ENCODE results near the gene TMEM151B. TPM values are rescaled to one million over a fixed set of nuclear protein-coding genes. Genes with fewer than 3 reads are reported as not detected.

The TMEM151B gene
- total and polyA plus RNA-seq, 2 donors (not counting 1 experiment from before 2014, with no cell fraction given) = 0.01 to 0.10 TPM

DNA sequence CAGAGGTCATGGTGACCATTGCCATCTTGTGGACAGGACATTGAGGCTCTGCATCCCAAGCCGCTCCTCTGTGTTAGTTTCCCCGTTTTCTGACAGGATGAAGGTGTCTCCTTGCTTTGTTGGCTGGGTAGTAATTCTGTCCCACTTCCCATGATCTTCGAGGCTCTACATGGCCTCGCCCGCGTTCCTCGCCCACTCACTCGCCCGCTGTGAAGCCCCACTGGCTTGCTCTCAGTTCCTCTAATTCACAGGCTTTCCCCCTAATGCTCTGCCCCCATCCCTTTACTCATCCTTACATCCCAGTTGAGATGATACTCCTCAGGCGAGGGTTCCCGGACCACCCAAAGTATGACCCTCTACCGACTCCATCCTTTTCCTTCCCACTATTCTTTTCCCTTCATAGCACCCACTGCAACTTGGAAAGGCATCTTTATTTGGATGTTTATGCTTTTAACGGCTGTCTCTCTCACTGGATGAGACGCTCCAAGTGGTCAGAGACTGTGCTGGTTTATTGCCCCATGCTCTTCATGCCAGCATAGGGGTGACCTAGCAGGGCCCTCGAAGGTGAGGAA lies 12.4 kb upstream of the TMEM151B start:
- ChIA-PET POLR2A (interaction anchor here (1.7 to 4.3 kb wide), 2 partner anchors 11 to 34 kb away, joined by 11 to 87 read pairs; partner anchors contain the start of genes HSP90AB1 and SLC29A1), CTCF (interaction anchor here (1.3 to 5.0 kb wide), 4 partner anchors 10 to 80 kb away, joined by 4 to 68 read pairs (median 18); partner anchors contain the start of genes AARS2 and HSP90AB1)
- peak; percentile 11 for ATAC-seq (ENCODE audit: low read depth)
- WGBS (ENCODE audit: insufficient coverage) = 21% methylated on average over 12 of the region's 15 CpGs
- H3K27ac Mint-ChIP-seq = peak overlapping the region; percentile 100
- intact Hi-C loops (cut with micrococcal nuclease) = loop anchor here (1.0 to 5.0 kb wide), 3 partner anchors 7 to 631 kb away; partner anchors contain the start of genes GTPBP2, HSP90AB1 and NFKBIE
- peak; percentile 88 for DNase-seq
- Histone ChIP-seq H2AFZ (ENCODE audit: insufficient read depth, low read depth, low read length, poor library complexity, severe bottlenecking) (peak overlapping the region; percentile 67), H3K4me1 (ENCODE audit: control insufficient read depth in 2 of 2, insufficient read depth in 2 of 2, low read length in 2 of 2) (peaks cover 63 to 87% of the 10 kb centered on the region in 2 donors), H4K20me1 (ENCODE audit: control insufficient read depth, insufficient read depth, low read length, poor library complexity, severe bottlenecking) (peaks cover 54% of the 10 kb centered on the region), H3K4me3 (ENCODE audit: control extremely low read depth in 1 of 5, extremely low read depth in 1 of 5, insufficient read depth in 1 of 5, low read depth in 2 of 5, low read length in 4 of 5) (peak overlapping the region in 4 of 5 experiments; percentile 18 to 93 (median 91)), H3K79me2 (ENCODE audit: control insufficient read depth, insufficient read depth, low read length) (peaks cover 34% of the 10 kb centered on the region), H3K9ac (ENCODE audit: low read length) (peak overlapping the region; percentile 96), H3K27ac (ENCODE audit: low read length in 2 of 2) (peak overlapping the region; percentile 83 to 98), H3K4me2 (replicated peaks; ENCODE audit: low read depth, low read length, poor library complexity, severe bottlenecking) (peak overlapping the region; percentile 97), H3K9me3 (ENCODE audit: control extremely low read depth in 1 of 3, control insufficient read depth in 2 of 3, insufficient read depth in 1 of 3, low read length in 2 of 3) (no peaks in the 10 kb centered on the region), H3K27me3 (replicated peaks in 1 of 4; ENCODE audit: control extremely low read depth in 1 of 4, control insufficient read depth in 3 of 4, insufficient read depth in 4 of 4, low read length in 3 of 4) (no peaks in the 10 kb centered on the region), H3K36me3 (replicated peaks in 1 of 2; ENCODE audit: control extremely low read depth in 1 of 2, control insufficient read depth in 1 of 2, extremely low read depth in 1 of 2, insufficient read depth in 2 of 2, low read length in 1 of 2) (peaks cover 4 to 75% of the 10 kb centered on the region in 2 experiments)
- peak overlapping the region; percentile 88 for H3K4me3 Mint-ChIP-seq
- H3K9me3 Mint-ChIP-seq (ENCODE audit: insufficient read depth) = no peaks in the 10 kb centered on the region
- TF ChIP-seq, protein P1, sequence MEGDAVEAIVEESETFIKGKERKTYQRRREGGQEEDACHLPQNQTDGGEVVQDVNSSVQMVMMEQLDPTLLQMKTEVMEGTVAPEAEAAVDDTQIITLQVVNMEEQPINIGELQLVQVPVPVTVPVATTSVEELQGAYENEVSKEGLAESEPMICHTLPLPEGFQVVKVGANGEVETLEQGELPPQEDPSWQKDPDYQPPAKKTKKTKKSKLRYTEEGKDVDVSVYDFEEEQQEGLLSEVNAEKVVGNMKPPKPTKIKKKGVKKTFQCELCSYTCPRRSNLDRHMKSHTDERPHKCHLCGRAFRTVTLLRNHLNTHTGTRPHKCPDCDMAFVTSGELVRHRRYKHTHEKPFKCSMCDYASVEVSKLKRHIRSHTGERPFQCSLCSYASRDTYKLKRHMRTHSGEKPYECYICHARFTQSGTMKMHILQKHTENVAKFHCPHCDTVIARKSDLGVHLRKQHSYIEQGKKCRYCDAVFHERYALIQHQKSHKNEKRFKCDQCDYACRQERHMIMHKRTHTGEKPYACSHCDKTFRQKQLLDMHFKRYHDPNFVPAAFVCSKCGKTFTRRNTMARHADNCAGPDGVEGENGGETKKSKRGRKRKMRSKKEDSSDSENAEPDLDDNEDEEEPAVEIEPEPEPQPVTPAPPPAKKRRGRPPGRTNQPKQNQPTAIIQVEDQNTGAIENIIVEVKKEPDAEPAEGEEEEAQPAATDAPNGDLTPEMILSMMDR (IDR thresholded peaks at IDR 0.05) = peak; percentile 5
- TF ChIP-seq EZH2 (IDR thresholded peaks at IDR 0.05; ENCODE audit: borderline replicate concordance, insufficient read depth, low read depth, low read length, poor library complexity, severe bottlenecking) = no peak
- H3K4me1 Mint-ChIP-seq = peaks cover 92% of the 10 kb centered on the region
- H3K27me3 Mint-ChIP-seq = no peaks in the 10 kb centered on the region
